ENCODE data around the gene ATP2B1.
"Not testable (repeated sequence)": the region's sequence is repeated elsewhere in the genome, so short reads cannot be mapped to it uniquely, and the experiment has no call there.

Gene ATP2B1

DNA sequence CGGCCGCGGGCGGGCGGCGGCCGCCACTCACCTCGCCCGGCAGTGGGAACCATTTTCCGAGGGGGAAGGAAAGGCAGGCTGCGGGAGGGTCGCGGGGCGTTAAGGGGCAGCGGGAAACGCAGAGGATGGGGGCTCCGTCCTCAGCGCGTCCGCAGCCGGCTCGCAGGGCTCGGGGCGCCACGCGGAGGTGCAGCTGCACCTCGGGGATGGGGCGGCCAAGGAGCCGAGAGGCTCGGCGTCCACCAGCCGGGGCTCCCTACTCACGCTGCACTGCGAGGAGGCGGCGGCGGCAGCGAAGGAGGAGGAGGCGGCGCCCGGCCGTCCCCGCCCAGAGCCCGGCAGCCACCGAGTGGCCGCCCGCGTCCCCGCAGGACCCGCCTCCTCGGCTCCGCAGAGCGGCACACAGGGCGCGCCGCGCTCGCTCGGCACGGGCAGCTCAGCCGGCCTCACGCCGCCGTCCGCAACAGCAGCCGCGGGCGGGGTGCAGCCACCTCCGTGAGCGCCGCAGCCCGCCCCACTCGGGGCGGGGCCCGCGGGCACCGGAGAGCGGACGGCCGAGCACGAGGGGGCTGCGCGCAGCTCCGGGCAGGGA is at the start of gene ATP2B1:
TSS of gene ATP2B1 (minus strand) at position 274 of the 592 bp plus-strand sequence. CDS start 52,952 bp downstream, outside the sequence.
- DNase-seq, result peak; percentile 68 to 80

DNA sequence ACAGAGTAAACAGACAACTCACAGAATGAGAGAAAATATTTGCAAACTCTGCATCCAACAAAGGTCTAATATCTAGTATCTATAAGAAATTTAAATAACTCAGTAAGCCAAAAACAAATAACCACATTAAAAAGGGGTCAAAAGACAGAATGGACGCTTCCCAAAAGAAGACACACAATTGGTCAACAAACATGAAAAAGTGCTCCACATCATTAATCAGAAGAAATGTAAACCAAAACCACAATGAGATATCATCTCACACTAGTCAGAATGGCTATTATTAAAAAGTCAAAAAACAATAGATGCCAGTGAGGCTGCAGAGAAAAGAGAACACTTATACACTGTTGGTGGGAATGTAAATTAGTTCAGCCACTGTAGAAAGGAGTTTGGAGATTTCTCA is 49.3 kb upstream of the ATP2B1 start:
- DNase-seq, result not testable (repeated sequence)

DNA sequence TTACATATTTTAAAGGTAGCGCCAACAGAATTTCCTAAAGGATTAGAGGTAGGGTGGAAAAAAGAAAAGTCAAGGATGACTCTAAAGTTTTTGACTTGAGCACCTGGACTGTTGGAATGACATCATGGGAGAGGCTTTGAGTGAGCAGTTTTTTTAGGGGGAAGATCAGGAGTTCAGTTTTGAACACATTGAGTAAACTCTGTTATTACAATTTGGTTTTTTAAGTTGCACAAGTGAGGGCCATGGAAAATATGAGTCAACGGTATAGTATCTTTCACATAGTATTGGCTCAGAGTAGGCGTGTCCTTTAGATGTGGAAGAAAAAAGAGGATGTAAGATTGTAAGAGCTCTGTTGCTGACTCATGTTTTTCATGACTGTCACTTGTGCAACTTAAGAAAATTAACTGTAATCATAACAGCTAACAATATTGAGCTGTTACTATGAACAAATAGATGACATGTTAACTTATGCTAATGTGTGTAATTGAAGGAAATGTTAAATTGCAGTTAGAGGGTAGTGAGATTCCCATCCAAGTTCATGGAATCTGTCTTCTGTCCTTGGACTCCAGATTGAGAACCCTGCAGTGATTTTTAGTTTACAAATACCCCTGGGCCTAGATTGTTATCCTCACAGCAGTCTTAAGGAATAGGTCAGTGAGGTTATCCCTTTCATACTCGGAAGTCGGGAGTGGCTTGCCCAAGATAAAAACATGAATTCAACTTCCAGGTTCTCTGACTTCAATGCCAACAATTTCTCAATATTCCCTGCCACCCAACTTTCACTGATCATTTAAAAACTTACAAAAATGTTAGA is 48.2 kb upstream of the ATP2B1 start:
- DNase-seq, result no peak

DNA sequence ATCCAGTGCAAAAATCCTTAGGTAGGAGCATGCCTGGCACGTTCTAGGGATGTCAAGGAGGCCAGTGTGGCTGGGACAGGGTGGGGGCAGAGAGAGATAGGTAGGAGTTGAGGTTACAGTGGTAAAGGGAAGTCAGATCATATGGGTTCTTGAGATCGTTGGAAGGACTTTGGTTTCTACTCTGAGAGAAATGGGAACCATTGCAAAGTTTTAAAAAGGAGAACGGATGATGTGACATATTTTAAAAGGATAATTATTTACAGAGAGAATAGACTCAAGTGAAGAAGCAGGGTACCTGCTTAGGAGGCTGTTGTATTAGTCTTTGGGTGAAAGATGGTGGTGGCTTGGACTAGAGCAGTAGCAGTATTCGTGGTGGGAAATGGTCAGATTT is 47.6 kb upstream of the ATP2B1 start:
- DNase-seq, result no peak

DNA sequence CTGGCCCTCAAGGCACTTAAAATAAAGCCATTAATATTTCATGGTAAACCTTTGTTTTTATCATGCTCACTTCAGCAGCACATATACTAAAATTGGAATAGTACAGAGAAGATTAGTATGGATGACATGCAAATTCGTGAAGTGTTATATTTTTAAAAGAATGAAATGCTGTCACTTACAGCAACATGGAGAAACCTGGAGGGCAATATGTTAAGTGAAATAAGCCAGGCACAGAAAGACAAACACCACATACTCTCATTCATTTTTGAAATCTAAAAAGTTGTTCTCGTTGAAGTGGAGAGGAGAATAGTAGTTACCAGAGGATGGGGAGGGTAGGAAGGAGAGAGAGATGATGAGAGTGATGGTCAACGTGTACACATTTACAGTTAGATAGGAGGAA is 45.4 kb upstream of the ATP2B1 start:
- DNase-seq, result no peak

DNA sequence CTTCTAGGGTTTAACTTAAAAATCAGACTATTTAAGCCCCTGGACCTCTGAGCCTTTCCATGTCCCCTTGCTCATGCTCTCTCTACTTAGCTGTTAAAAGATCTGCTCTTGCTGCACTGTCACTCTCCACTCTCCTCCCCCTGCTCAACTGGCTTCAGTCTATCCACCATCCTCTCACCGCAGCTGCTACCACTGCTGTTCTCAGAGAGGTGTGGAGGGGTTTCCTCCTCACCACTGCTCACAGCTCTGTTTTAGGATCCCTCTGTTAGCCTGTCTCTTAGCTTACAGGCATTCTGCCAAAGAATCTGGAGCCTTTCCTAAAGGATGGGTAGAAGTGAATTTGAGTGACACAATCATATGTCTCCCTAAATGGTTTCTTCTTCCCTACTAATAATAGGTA is 43.7 kb upstream of the ATP2B1 start:
- no peak for DNase-seq

DNA sequence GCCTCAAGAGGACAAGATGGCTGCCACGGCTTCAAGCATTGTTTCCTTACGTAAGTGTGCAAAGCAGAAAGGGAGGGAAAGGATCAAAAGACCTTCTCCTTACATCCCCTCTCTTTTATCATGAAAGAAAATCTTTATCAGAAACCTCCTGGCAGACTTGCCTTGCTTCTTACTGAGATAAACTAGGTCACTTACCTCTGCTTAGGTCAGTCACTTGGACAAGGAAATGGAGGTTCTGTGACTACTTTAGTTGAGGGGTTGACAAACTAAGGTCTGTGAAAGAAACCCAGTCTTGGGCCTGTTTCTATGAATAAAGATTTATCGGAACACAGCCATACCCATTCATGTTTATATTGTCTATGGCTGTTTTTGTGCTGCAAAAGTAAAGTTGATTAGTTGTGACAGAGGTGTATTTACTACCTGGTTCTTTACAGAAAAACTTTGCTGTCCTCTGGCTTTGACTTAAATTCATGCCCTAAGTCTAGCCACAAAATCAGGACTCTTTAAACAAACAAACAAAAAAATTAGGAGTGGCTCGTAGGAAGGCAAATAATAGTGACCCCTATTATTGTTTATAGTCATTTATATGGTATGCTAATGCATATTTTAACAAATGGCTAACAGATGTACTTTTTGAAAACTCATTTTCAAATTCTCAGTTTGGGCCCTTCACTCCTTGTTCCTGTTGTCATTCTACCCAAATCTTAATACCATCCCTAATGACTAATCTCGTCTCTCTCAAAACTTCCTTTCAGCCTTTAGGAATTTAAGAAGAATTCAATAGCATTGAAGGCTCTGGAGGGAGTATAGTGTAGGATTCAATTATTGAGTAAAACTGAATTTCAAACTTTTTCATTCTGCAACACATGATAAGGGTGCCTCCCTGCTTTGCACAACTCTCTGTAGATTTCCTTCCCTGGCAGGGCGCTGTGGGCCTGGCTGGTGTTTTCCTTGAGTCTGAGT is 42.0 kb upstream of the ATP2B1 start:
- no peak for DNase-seq

DNA sequence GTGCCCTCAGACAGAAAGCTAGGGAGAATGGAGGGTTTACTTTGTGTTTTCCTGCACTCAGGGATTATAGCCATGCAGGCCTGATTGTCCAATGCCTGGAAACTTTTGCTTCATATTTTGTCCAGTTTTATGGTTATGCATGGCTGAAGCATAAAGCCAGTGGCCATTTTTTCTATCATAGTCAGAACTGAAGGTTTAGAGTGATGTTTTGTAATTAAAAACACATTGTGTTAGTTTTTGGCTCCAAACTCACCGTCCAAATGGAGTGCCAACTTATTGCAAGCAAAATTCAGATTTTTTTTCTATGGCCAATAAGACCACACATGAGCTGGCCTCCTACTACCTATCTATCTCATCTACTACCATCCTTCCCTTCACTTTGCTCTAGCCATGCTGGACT is 40.2 kb upstream of the ATP2B1 start:
- no peak for DNase-seq

DNA sequence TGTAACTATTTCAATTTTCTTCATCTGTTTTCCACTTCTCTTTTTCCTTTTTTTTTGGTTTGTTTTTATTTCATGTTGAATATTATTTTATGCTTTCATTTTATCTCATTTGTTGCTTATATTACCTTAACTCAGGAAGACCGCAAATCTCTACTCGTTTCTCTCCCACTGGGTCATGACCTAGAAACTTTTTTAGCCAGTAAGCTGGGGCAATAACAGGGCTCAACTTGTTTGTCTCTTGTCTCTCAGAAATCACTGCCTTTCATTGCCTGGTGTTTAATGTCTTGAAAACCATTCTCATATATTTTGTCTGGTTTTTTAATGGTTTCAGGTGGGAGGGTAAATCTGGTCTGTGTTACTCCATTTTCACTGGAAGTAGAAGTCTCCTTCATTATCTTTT is 36.6 kb upstream of the ATP2B1 start:
- no peak for DNase-seq

DNA sequence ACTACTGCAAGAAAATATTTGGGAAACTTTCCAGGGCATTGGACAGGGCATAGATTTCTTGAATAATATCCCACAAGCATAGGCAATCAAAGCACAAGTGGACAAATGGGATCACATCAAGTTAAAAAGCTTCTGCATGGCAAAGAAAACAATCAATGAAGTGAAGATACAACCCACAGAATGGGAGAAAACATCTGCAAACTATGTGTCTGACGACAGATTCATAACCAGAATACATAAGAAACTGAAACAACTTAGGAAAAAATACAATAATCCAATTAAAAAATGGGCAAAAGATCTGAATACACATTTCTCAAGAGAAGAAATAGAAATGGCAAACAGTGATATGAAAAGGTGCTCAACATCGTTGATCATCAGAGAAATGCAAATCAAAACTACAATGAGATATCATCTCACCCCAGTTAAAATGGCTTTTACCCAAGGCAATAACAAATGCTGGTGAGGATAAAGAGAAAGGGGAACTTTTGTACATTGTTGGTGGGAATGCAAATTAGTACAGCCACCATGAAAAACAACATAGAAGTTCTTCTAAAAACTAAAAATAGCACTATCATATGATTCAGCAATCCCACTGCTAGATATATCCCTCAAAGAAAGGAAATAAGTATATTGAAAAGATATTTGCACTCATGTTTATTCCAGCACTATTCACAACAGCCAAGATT is 33.8 kb upstream of the ATP2B1 start:
- DNase-seq, result no peak

DNA sequence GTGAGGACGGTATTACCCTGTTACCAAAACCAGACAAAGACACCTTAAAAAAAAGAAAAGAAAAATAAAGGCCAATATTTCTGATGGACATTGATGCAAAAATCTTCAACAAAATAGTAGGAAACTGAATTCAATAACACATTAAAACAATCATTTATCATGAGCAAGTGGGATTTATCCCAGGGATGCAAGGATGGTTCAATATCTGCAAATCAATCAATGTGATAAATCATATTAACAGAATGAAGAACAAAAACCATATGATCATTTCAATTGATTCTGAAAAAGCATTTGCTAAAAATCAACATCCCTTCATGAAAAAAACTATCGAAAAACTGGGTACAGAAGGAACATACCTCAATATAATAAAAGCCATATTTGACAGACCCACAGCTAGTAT is 32.3 kb upstream of the ATP2B1 start:
- DNase-seq, result no peak

DNA sequence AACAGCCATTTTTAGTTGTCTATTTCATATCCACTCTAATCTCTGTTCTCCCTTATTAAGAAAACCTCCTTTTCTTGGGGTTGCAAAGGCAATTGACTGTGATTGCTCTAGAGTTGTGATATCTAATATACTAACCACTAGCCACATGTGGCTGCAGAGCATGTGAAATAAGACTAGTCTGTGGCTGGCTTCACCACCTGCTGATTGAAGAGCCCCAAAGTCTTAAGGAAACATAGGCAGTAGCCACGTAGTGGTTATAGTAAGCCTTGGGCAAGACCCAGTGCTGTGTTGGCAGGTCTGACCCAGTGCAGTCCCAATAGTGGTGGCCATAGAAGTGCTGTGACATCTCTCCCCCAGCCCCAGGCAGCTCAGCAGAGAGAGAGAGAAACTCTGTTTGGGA is 28.4 kb upstream of the ATP2B1 start:
- DNase-seq, result no peak

DNA sequence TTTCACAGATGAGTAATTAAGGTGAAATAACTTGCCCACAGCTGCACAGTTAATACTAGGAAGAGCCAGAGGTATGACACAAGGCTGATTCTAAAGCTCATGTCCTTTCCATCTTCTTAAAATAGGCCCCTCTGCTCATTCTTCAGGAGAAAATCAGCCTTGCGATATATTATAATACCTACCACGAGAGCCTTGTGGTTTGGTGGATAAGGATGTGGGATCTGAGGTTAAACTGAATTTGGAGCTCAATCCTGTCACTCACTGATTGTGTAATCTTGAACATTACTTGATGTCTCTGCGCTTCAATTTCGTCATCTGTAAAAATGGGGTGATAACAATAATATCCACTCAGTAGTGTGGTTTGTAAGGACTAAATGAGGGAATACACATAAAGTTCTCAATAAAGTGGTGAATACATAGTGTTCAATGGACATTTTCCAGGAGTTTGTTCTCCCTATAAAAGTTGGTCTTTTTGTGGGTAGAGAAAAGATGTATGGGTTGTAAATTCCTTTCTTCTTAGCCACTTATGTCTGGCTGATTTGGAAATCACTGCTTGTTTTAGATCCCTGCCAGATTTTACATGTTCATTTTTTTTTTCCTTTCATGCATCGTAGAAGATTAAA is 25.1 kb upstream of the ATP2B1 start:
- DNase-seq, result no peak

DNA sequence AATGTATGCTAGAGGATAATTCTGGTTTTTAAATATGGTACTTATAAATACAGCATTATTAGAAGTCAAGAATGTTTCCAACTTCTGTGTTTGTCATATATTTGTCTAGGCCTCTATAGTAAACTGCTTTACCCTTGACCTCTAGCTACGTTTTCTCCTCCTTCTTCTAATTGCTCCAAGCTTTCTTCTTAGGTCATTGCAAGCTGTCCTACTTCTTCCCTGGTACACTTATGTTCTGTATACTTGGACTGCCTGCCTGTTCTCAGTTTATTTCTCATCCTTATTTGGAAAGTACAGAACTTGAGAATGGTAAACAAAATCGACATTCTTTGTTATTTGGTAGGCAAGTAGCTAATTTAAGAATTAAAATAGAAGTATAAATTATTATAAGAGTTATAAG is 23.9 kb upstream of the ATP2B1 start:
- DNase-seq, result no peak

DNA sequence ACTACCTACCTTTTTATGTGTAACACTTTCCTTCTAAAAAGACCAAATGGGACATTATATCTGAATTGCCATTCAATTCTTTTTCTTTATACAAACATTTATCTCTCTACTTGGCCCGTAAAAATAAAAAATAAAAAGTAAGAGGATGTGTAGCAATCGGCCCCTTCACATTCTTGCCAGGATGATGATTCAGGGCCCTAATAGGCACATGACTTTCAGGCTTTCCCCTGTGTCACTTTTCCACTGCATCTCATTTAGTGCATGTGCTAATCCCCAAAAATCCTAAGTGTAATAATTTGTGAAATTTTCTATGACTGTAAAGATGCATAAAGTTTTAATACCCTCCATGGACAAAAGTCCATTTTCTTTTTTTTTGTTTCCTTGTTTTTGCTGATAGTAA is 23.0 kb upstream of the ATP2B1 start:
- DNase-seq, result no peak

DNA sequence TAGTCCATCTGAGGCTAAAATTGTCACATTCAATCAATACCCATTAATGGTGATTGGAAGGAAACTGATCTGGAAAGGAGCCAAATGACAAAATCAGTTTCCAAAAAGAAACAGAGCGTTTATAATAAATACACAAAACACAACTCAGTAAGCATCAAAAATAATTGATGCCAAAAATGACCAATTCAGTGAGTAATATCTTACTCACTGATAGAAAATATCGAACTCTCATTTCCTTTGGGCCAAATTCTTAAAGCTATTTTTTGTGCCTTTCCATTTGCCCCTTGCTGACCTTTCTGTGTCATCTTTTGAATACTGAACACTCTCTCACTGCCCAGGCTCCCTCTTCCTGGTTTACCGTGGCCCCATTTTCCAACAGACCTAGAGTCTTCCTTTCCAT is 22.5 kb upstream of the ATP2B1 start:
- DNase-seq, result no peak

DNA sequence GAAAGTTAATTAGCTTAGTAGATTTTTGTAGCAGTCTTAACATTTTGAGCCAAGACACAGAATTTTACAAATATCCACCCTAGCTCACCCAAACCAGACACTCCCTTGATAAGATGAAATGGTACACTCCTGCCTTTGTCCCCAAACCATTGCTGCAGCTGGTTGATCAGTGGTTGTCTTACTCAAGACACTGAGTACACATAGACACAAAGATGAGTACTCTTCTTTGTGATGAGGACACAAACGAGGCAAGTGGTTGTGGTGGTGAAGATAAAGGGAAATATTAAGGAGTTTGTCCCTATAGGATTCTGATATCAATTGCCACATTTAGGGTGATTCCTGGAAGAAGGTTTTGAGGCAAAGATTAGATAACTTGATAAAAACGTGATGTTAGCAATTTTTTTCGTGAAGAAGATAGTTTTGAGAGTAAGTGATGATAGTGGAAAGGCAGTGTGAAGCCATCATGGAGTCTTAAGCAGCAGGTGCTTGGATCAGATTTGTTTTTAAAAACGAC is 21.4 kb upstream of the ATP2B1 start:
- no peak for DNase-seq

DNA sequence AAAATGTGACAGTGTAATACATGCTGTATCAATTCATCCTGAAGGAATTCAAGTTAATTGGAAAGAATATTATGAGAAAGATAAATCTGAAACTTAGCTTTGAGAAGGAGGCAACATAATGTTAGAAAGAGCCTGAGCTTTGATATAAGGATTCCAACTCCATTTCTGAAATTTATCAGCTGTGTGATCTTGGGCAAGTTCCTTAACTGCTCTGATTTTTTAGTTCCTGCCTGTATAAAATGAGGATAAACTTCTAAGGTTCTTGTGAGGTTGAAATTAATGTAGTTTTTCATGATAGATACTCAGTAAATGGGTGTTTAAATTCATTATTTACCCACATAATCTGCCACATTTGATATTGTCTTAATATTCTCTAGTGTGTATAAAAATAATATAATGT is 14.6 kb upstream of the ATP2B1 start:
- no peak for DNase-seq

DNA sequence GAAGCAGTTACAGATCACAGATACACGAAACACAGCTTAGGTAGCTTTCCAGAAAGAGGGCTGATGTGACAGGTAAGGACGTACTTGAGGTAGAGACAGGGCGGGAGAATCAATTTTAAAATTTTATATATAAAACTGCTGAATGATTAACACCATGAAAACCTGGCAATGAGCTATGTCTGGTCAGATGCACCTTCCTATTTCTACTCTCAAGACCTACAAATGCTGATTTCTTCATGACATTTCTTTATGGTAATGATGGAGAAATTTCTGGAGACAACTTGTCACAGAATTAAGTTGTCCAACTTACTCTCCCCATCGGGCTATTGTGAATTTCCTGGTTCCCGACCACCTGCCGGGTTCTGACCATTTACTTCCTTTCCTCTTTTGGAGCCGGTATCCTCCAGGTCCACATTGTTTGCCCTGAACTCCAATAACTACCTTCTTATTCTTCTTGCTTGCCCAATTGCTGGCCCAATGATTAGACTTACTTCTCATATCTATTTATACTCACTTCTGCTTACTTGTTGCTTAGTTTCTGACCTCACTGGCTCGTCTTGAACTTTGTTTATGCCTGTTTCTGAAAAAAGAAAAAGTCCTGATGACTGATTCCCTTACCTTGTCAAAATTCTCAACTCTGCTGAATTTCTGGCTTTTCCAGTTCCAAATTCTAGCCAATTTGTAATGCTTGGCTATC is 12.8 kb upstream of the ATP2B1 start:
- DNase-seq, result no peak

DNA sequence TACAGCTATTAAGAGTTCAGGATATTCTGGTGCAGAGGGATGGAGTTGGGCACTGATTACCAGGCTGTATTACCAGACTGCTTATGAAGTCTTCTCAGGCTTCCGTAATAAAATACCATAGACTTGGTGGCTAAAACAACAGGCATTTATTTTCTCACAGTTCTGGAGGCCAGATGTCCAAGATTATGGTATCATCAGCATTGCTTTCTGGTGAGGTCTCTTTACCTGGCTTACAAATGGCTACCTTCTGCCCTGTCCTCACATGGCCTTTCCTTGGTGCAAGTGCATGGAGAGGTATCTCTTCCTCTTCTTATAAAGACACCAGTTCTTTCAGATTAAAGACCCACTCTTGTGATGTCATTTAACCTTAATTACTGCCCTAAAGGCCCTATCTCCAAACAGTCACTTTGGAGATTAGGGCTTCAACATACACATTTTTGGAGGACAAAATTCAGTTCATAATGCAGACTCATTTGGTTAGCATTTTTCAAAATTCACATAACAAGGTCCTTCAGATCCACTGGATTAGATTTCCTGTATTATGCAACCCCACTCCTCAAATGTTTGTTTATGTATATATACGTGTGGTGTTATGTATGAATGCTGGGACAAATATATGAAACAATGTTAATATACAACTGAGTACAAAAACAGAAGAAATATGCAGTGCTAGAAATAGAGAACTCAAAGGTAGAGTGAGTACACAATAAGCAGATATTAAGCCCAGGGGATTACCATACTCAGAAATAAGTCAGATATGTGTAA is 9.3 kb upstream of the ATP2B1 start:
- no peak for DNase-seq

DNA sequence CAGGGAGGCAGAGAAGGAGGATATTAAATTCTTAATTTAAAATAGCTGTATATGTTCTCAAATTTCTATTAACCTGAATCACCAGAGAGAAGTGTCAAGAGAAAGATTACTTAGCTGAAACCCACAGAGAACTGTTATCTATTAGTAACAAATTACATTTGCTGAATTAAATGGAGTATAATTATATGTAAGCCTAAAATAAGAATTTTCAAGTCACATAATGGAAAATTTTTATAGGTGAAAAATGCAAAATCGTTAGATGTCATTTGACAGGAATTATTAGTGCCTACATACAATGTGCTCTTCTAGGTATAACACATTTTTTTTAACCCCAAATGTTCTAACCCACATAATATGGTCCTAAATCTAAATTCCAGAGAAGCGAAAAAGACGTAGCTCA is 4.1 kb upstream of the ATP2B1 start:
- DNase-seq, result no peak

Measured in SHP77 (cell line).